Left hindlimb (tissue), 1 donor: ENCODE data around the gene PINK1.

Experiments
- DNase-seq: peaks from one replicate; pipeline ENCODE4 v3.0.0-alpha.2; 2018

Gene PINK1

DNA sequence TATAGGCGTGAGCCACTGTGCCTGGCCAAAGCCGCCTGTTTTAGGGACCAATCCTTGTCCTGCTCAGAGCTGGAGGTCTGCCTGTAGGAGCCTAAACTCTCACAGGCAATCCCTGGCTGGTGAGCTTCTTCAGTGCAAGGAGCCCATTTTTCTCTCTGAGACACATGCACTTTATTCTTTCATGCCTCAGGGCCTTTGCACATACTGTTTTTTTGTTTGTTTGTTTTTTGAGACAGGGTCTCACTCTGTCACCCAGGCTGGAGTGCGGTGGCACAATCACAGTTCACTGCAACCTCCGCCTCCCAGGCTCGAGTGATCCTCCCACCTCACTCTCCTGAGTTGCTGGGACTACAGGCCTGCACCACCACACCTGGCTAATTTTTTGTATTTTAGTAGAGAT lies 21.6 kb upstream of the PINK1 start:
- no peak for DNase-seq

DNA sequence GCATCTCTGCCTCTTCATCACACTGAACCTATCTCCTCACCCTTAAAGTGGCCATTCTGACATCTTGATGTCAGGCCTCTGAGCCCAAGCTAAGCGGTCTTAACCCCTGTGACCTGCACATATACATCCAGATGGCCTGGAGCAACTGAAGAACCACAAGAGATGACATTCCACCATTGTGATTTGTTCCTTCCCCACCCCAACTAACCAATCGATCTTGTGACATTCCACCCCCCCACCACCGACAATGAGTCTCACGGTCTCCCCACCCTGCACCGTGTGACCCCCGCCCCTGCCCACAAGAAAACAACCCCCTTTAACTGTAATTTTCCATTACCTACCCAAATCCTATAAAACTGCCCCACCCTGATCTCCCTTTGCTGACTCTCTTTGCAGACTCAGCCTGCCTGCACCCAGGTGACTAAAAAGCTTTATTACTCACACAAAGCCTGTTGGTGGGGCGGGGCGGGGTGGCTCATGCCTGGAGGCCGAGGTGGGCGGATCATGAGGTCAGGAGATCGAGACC lies 21.0 kb upstream of the PINK1 start:
- no peak for DNase-seq

DNA sequence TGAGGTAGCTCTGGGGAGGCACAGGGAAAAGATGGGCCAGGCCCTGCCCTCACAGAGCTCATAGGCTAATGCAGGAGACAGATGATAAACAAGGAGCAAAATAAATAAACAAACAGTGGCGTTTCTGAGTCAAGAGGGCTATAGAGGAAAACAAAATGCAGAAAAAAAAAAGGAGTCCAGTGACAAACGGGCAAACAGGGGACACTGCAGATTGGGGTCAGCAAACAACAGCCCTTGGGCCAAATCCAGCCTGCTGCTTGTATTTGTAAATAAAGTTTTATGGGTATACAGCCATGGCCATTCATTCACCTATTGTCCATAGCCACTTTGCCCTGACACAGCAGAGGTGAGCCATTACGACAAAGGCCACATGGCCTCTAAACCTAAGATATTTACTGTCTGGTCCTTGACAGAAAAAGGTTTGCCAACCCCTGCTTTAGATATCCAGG lies 19.1 kb upstream of the PINK1 start:
- no peak for DNase-seq

DNA sequence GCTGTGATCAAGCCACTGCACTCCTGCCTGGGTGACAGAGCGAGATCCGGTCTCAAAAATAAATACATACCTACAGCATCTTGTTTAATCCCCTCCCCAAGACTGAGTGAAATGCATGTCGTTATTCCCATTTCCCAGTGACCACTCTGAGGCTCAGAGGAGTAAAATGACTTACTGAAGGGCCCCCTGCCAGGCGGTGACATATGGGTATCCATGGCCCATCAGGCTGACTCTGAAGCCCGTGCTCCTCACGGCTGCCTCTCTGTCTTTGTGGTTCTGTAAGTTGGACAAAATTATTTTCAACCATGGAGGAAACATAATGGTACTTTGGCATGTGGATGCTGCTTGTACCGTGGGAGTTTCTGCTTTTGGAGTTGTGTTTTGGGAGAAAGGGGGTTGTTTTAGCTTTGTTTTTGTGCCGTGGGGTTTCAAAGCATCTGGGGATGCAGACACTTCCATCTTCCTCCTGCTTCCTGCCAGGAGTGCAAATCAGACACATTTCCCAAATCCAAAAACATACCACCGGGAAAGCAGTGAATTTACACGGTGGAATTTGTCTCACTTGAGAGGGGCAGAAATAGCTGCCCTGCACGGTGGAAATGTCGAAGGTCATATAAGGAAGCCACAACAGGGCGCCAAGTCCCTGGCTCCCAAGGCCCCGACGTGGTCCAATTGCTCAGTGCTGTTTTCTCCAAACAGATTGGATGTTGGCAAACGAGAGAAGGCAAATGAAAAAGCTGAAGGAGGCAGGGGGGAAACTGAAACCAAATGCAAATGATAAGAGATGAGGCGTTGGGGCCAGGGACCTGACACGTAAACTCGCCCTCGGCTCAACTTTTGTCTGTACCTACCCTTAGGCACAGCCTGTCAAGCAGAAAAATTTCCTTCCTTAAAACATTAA lies 17.1 kb upstream of the PINK1 start:
- no peak for DNase-seq

DNA sequence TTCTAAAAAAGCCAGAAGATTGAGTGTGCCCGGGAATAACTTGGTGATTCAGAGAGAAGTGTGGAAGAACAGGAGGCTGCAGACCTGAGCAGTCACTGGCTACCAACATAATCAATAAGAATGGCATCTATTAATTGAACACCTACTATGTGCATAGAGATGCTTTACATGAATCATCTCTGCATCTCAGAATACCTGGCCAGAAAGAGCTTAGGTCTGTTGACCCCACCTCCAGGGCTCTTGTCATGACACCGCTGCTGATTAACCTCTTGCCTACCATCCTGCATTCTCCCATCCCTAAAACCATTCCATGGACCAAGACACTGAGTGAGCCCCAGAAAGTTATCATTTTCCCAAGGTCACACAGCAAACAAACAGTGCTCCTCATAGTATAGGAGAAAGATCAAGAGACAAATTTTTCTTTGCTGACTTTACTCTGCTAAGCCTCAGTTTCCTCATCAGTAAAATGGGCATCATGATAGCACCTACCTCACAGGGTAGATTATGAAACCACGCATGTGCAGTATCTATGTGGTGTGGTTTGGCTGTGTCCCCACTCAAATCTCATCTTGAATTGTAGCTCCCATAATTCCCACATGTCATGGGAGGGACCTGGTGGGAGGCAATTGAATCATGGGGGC lies 16.3 kb upstream of the PINK1 start:
- DNase-seq = no peak

DNA sequence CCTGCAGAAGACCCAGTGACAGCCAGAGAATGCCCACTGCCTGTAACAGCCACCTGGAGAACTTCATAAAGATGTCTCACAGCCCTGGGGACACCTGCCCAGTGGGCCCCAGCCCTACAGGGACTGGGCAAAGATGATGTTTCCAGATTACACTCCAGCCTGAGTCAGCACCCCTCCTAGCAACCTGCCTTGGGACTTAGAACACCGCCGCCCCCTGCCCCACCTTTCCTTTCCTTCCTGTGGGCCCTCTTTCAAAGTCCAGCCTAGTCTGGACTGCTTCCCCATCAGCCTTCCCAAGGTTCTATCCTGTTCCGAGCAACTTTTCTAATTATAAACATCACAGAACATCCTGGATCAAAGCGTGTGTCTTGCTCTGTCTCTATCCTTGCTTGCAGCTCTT lies 14.7 kb upstream of the PINK1 start:
- DNase-seq = no peak

DNA sequence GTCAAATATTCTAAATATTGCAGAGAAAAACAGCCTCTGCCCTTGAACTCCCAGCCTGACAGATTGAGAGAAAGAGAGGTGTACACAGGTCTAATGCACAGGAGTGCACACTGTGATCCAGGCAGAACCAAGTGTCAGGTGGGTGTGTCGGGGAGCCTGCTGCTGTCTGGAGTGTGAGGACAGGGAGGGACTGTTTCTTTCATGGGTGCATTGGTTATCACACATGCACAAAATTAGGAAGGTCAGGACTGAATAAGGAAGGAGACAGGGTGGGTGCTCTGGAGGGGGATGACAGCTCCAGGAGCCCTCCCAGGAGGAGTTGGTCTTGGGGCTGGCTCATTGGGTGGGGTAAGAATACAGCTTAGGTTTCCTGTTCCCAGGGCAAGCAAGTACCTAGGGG lies 13.3 kb upstream of the PINK1 start:
- DNase-seq = no peak

DNA sequence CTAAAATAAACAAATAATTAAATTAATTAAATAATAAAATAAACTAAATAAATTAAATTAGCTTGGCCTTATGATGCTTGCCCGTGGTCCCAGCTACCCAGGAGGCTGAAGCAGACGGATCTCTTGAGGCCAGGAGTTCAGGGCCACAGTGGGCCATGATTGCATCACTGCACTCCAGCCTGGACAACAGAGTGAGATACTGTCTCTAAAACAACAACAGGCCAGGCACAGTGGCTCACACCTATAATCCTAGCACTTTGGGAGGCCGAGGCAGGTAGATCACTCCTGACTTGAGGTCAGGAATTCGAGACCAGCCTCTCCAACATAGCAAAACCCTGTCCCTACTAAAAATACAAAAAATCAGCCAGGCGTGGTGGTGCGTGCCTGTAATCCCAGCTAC lies 12.2 kb upstream of the PINK1 start:
- DNase-seq = no peak

DNA sequence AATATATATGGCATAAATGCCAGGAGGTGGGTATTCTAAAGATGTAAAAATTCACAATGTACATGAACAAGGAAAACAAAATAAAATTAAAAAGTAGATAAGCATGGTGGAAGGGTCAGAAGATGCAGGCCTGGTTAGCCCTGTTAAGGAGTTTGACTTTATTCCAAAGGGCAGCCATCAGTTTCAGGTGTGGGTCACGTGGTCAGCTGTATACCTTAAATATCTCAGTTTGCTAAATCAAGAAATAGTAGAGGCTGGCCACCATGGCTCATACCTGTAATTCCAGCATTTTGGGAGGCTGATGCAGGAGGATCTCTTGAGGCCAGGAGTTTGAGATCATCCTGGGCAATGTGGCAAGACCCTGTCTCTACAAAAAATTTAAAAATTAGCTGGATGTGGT lies 8.5 kb upstream of the PINK1 start:
- DNase-seq = no peak

DNA sequence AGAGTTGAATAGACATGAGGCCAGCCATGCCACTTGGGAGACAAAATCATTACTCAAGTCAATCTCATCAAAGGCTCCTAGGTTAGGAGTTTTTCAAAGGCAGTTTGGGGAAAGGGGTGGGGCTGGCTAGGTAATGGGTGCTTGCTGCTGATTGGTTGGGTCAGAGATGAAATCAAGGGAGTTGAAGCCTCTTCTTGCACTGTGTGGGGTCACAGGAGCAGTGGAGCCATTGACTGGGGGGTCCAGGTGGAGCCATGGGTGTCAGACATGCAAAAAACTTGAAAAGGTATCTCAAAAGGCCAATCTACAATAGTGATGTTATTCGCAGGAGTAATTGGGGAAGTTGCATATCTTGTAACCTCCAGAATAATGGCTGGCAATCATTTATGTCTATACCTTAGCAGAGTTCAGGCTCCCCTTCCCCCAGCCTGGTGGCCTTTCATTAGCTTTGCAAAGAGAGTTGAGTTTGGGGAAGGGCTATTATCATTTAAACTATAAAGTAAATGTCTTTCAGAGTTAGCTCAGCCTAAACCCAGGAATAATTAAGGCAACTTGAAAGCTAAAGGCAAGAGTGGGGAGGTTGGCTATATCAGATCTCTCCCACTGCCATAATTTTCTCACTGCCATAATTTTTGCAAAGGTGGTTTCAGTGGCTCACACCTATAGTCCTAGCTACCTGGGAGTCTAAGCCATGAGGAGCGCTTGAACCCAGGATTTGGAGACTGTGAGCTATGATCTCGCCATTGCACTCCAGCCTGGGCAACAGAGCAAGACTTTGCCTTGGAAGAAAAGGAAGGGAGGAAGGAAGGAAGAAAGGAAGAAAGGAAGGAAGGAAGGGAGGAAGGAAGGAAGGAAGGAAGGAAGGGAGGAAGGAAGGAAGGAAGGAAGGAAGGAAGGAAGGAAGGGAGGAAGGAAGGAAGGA lies 7.8 kb upstream of the PINK1 start:
- DNase-seq = no peak

DNA sequence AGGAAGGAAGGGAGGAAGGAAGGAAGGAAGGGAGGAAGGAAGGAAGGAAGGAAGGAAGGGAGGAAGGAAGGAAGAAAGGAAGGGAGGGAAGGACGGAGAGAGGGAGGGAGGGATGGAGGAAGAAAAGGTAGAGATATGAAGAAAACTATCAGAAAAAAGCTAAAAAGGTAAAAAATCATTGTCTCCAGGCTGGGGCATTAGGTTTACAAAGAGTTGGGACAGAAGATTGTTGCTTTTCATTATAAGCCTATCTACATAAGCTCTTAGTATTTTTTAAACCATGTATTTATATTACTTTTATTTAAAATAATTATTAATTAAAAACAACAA lies 7.2 kb upstream of the PINK1 start:
- no peak for DNase-seq

DNA sequence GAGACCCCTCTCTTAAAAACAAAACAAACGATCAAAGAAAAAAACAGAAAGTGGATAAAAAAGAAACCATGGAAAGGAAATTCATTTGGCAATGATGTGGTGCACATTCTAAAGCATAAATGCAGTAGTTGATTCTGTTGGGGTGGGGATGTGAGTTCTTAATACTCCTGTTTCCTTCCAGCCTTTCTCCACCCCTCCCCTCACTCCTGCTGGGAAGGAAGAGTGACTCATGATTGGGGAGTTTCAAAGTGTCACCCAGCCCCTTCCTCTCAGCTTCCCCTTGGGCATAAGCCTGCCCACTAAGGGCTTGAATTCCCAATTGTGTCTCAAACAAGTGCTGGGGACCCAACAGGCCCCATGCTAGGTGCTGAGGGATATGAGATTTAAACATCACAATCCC lies 6.7 kb upstream of the PINK1 start:
- no peak for DNase-seq

DNA sequence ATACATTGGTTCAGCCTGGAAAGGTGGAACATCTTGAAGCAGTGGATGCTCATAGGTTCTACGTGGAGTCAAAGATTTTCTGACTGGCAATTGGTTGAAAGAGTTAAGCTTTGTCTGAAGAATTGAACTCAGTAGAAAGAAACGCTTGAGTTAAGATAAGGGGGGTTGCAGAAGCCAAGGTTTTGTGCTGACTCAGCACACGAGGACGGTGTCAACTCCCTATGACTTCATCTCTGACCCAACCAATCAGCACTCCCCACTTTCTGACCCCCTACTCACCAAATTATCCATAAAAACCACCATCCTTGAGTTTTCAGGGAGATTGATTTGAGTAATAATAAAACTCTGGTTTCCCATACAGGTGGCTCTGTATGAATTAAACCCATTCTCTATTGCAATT lies 2.5 kb upstream of the PINK1 start:
- no peak for DNase-seq

DNA sequence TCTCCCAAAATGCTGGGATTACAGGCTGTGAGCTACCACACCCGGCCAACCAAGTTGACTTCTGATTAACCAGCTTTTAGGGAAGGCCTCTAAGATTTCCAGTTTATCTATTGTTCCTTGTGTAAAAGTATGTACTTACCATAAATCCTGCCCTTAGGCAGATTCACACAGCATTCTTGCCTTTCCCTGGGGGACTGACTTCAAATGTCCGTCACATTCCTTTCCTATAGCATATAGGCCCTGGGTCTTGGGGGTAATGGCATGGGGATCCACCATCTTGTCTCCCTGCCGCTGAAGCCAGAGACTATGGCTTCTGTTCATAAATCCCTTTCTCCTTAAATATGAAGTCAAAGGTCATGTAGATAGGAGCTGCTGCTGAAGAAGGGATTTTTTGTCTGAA lies 872 bp upstream of the PINK1 start:
- DNase-seq = no peak

DNA sequence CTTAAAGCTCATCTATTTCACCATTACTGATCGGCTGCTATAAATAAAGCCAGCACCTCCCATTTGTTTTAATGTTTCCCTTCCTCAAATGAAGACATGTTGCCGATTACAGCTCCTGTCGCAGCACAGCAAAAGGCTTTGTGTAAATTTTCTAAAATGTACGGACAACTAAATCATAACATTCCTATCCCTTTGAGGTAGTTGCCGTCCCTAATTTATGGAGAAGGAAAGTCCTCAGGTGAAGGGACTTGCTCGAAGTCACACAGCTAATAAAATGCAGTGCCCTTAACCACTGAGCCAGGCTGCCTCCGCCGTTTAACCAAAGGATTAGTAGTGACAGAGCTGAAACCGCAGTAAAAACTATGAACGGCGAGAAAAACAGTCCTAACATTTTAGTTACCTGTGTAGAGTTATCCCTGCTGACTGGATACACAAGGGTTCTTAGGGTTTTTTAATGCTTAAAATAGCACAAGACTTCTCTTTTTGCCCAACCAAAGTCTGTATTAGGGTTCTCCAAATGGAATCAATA lies 871 bp downstream of the PINK1 start:
- DNase-seq = no peak

DNA sequence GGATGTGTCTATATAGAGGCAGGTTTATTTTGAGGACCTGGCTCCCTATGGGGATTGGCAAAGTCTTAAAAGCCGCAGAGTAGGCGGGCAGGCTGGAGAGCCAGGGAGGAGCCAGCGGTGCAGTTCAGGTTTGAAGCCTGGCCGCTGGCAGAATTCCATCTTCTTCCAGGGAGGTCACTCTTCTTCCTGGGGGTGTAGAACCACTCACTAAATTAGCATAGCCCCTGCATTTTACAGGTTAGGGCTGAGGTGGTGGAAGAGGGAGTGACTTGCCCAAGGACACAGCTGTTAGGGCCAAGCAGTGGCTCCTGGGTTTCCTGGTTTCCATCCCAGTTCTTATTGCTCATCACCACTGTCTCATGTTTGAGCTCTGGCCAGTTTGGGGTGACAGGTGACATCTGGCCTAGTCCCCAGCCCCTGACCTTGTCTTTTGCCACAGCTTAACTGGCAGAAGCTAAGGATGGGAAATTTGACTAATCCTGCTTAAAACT lies 1.4 kb downstream of the PINK1 start:
- no peak for DNase-seq

DNA sequence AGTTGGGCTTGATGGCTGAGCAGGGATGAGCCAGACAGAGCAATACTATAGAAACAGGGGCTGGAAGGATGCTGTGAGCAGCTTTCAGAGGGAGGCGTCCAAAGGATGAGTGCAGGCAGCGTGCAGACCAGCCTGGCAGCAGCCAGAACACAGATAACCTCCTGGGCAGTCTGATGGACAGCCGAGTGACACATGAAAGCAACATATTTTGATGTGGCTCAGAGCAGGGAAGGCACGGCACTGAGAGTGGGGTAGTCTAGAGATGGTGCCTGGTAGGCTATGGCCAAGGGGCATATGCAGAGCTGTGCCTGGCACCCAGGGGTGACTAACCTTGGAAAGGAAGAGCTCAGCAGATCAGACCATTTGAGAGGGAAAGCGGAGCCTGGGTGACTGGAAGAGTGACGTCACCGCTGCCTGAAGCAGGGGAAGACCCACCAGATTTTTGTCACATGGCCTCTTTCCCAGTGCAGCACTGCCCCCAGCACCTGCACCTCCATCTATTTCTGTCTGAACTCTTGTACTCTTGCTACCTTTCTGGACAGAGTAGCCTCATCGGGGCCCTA lies 3.6 kb downstream of the PINK1 start:
- DNase-seq = no peak

DNA sequence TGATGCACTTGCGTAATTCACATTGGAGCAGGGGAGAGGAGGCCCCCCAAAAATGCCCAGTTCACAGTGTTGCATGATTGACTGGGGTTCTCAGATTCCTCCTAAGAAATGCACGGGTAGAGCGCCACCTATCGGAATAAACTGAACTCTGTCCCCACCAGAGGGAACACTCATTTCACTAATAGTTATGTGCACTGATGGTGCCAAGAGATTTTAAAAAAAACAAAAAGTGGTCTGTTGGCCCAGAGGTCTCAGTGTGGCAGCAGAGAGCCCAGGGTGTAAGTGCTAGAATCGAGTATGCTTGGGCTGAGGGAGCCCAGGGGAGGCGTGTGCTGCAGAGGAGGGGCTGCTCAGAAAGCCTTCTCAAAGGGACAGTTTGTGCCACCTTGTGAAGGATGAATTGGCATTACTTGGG lies 6.9 kb downstream of the PINK1 start:
- DNase-seq = no peak

DNA sequence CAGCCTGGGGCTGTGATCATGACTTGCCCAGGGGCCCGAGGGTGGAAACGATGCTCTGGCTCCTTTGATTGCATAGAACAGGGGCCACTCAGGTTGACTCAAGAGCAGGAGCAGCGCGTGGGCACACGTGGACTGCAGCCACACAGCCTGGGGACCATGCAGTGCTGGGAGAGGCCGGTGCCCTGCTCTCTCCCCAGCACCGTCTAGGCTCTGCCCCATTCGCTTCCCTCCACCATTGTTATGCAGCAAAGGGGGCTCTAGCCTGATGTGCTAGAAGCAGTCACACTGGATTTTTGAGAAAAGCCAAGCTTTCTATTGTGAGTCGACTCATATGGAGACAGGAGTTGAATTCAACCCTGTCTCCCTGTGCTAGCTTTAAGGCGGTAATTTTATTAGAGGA lies 8.7 kb downstream of the PINK1 start:
- DNase-seq = no peak

DNA sequence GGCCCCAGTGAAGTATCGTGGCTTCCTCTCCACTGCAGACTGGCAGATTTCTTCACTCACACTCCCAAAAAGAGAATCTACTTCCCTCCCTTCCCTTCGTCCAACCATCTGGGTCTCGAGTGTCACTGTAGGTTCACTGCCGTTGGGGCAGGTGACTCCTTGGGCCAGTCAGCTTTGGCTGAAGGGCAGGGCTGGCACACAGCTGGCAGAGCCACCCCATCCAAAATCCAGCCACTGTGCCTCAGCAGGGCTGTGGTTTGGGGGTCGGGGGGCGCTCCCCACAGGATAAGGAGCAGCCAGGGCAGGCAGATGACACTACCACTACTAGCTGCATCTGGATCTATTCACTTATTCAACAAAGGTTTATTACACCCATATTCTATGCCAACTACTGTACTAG lies 9.8 kb downstream of the PINK1 start:
- no peak for DNase-seq

DNA sequence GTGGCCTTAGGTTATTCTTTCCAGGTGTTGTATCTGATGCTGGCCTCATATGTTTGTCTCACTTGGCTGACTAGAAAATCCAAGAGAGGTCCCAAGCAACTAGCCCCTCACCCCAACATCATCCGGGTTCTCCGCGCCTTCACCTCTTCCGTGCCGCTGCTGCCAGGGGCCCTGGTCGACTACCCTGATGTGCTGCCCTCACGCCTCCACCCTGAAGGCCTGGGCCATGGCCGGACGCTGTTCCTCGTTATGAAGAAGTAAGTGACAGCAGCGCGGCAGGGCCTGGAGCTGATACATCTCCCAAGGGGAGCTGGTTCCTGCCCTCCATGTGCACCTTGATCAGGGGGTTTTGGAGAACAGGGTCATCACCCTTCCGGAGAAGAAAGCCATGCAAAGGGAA lies 11.2 kb downstream of the PINK1 start:
- no peak for DNase-seq

DNA sequence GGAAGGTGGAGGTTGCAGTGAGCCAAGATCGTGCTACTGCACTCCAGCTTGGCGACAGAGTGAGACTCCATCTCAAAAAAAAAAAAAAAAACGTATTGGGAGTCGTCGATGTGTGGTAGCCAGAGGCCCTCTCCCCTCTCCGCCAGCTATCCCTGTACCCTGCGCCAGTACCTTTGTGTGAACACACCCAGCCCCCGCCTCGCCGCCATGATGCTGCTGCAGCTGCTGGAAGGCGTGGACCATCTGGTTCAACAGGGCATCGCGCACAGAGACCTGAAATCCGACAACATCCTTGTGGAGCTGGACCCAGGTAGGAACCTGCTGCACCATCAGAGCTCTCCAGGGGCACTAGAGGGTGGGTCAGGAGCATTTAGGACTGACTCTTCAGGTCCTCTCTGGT lies 12.2 kb downstream of the PINK1 start:
- DNase-seq = no peak

DNA sequence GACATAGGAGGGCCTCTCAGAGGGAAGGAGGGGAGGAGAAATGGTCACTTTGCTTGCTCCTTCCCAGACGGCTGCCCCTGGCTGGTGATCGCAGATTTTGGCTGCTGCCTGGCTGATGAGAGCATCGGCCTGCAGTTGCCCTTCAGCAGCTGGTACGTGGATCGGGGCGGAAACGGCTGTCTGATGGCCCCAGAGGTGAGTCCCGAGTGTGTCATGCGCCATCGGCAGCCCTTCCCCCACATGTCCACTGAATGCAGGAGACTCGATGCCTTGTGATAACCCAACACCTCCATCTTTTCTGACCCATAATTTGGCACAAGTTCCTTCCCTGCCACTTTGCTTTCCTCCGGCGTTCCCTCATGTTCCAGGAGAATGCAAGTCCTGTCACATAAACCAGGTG lies 15.2 kb downstream of the PINK1 start:
- no peak for DNase-seq
